ENCODE data around the gene HMCN2. TPM values are rescaled to one million over a fixed set of nuclear protein-coding genes. Genes with fewer than 3 reads are reported as not detected.

HMCN2 gene
- total RNA-seq, 1 donor from 2014 or later: not detected

- no peak for DNase-seq (ENCODE audit: low spot score)
- Mint-ChIP-seq H3K9me3 (no peaks in the 10 kb centered on the region), H3K36me3 (ENCODE audit: low read depth) (no peaks in the 10 kb centered on the region), H3K27me3 (ENCODE audit: insufficient read depth) (peaks cover 1% of the 10 kb centered on the region), H3K4me1 (ENCODE audit: low read depth) (peaks cover 5% of the 10 kb centered on the region), H3K4me3 (no peak overlapping the region), H3K27ac (no peak overlapping the region)
- intact Hi-C loops (cut with micrococcal nuclease): no loop called here
These were observed 98.3 kb downstream of the HMCN2 start for GRCh38 chr9:130363755-130364404.

- H3K27me3 Mint-ChIP-seq (ENCODE audit: insufficient read depth): peaks cover 1% of the 10 kb centered on the region
- H3K9me3 Mint-ChIP-seq: no peaks in the 10 kb centered on the region
- DNase-seq (ENCODE audit: low spot score): no peak
- no peaks in the 10 kb centered on the region for H3K36me3 Mint-ChIP-seq (ENCODE audit: low read depth)
- no peak overlapping the region for H3K4me3 Mint-ChIP-seq
- H3K4me1 Mint-ChIP-seq (ENCODE audit: low read depth): peaks cover 6% of the 10 kb centered on the region
- intact Hi-C loops (cut with micrococcal nuclease): no loop called here
- no peak overlapping the region for H3K27ac Mint-ChIP-seq
These were observed 99.2 kb downstream of the HMCN2 start for GRCh38 chr9:130364619-130365322.

- Mint-ChIP-seq H3K27ac (no peak overlapping the region), H3K9me3 (no peaks in the 10 kb centered on the region)
These were observed 99.8 kb downstream of the HMCN2 start for GRCh38 chr9:130365323-130365721.

GRCh38 chr9:130366072-130366471, 100.5 kb downstream of the HMCN2 start:
- no peaks in the 10 kb centered on the region for H3K9me3 Mint-ChIP-seq
- no peak overlapping the region for H3K27ac Mint-ChIP-seq
- DNase-seq (ENCODE audit: low spot score): no peak
- no peaks in the 10 kb centered on the region for H3K36me3 Mint-ChIP-seq (ENCODE audit: low read depth)
- no peak overlapping the region for H3K4me3 Mint-ChIP-seq
- H3K27me3 Mint-ChIP-seq (ENCODE audit: insufficient read depth): no peaks in the 10 kb centered on the region
- H3K4me1 Mint-ChIP-seq (ENCODE audit: low read depth): peaks cover 6% of the 10 kb centered on the region
- intact Hi-C loops (cut with micrococcal nuclease): no loop called here

More at GRCh38 chr9:130365323-130365721, 99.8 kb downstream of the HMCN2 start:
- Mint-ChIP-seq H3K4me3 (no peak overlapping the region), H3K36me3 (ENCODE audit: low read depth) (no peaks in the 10 kb centered on the region), H3K4me1 (ENCODE audit: low read depth) (peaks cover 6% of the 10 kb centered on the region), H3K27me3 (ENCODE audit: insufficient read depth) (no peaks in the 10 kb centered on the region)
- DNase-seq (ENCODE audit: low spot score): no peak
- intact Hi-C loops (cut with micrococcal nuclease): no loop called here

- H3K36me3 Mint-ChIP-seq (ENCODE audit: low read depth): no peaks in the 10 kb centered on the region
- H3K9me3 Mint-ChIP-seq: no peaks in the 10 kb centered on the region
- no peak overlapping the region for H3K27ac Mint-ChIP-seq
- intact Hi-C loops (cut with micrococcal nuclease): no loop called here
- no peak overlapping the region for H3K4me3 Mint-ChIP-seq
- no peak for DNase-seq (ENCODE audit: low spot score)
- H3K4me1 Mint-ChIP-seq (ENCODE audit: low read depth): peaks cover 6% of the 10 kb centered on the region
- no peaks in the 10 kb centered on the region for H3K27me3 Mint-ChIP-seq (ENCODE audit: insufficient read depth)
These were observed 101.5 kb downstream of the HMCN2 start for GRCh38 chr9:130366888-130367550.

GRCh38 chr9:130368631-130369103, 103.1 kb downstream of the HMCN2 start:
- no peaks in the 10 kb centered on the region for H3K36me3 Mint-ChIP-seq (ENCODE audit: low read depth)
- DNase-seq (ENCODE audit: low spot score): no peak
- no peak overlapping the region for H3K27ac Mint-ChIP-seq
- no peaks in the 10 kb centered on the region for H3K9me3 Mint-ChIP-seq
- no peak overlapping the region for H3K4me3 Mint-ChIP-seq
- H3K27me3 Mint-ChIP-seq (ENCODE audit: insufficient read depth): no peaks in the 10 kb centered on the region
- intact Hi-C loops (cut with micrococcal nuclease): no loop called here
- peaks cover 6% of the 10 kb centered on the region for H3K4me1 Mint-ChIP-seq (ENCODE audit: low read depth)

GRCh38 chr9:130370226-130370625, 104.7 kb downstream of the HMCN2 start:
- Mint-ChIP-seq H3K4me1 (ENCODE audit: low read depth) (peaks cover 6% of the 10 kb centered on the region), H3K9me3 (no peaks in the 10 kb centered on the region), H3K4me3 (no peak overlapping the region), H3K27ac (no peak overlapping the region), H3K27me3 (ENCODE audit: insufficient read depth) (no peaks in the 10 kb centered on the region), H3K36me3 (ENCODE audit: low read depth) (no peaks in the 10 kb centered on the region)
- intact Hi-C loops (cut with micrococcal nuclease): no loop called here
- DNase-seq (ENCODE audit: low spot score): no peak

GRCh38 chr9:130371196-130371966, 105.8 kb downstream of the HMCN2 start:
- no peak overlapping the region for H3K27ac Mint-ChIP-seq
- no peaks in the 10 kb centered on the region for H3K27me3 Mint-ChIP-seq (ENCODE audit: insufficient read depth)

GRCh38 chr9:130372057-130372456, 106.5 kb downstream of the HMCN2 start:
- H3K9me3 Mint-ChIP-seq: no peaks in the 10 kb centered on the region
- intact Hi-C loops (cut with micrococcal nuclease): no loop called here

More at GRCh38 chr9:130371196-130371966, 105.8 kb downstream of the HMCN2 start:
- H3K4me1 Mint-ChIP-seq (ENCODE audit: low read depth): peaks cover 6% of the 10 kb centered on the region
- no peaks in the 10 kb centered on the region for H3K36me3 Mint-ChIP-seq (ENCODE audit: low read depth)
- H3K4me3 Mint-ChIP-seq: no peak overlapping the region
- intact Hi-C loops (cut with micrococcal nuclease): no loop called here
- no peak for DNase-seq (ENCODE audit: low spot score)
- no peaks in the 10 kb centered on the region for H3K9me3 Mint-ChIP-seq

GRCh38 chr9:130373679-130374325, 108.2 kb downstream of the HMCN2 start:
- H3K9me3 Mint-ChIP-seq: no peaks in the 10 kb centered on the region
- H3K36me3 Mint-ChIP-seq (ENCODE audit: low read depth): no peaks in the 10 kb centered on the region
- H3K4me3 Mint-ChIP-seq: no peak overlapping the region
- intact Hi-C loops (cut with micrococcal nuclease): no loop called here
- H3K27me3 Mint-ChIP-seq (ENCODE audit: insufficient read depth): no peaks in the 10 kb centered on the region
- no peak for DNase-seq (ENCODE audit: low spot score)
- H3K27ac Mint-ChIP-seq: no peak overlapping the region
- peaks cover 1% of the 10 kb centered on the region for H3K4me1 Mint-ChIP-seq (ENCODE audit: low read depth)

More at GRCh38 chr9:130372057-130372456, 106.5 kb downstream of the HMCN2 start:
- no peaks in the 10 kb centered on the region for H3K27me3 Mint-ChIP-seq (ENCODE audit: insufficient read depth)
- no peak overlapping the region for H3K27ac Mint-ChIP-seq
- peaks cover 6% of the 10 kb centered on the region for H3K4me1 Mint-ChIP-seq (ENCODE audit: low read depth)
- no peaks in the 10 kb centered on the region for H3K36me3 Mint-ChIP-seq (ENCODE audit: low read depth)
- DNase-seq (ENCODE audit: low spot score): no peak
- H3K4me3 Mint-ChIP-seq: no peak overlapping the region

GRCh38 chr9:130377612-130378011, 112.1 kb downstream of the HMCN2 start:
- H3K4me3 Mint-ChIP-seq: no peak overlapping the region
- no peak overlapping the region for H3K27ac Mint-ChIP-seq
- no peaks in the 10 kb centered on the region for H3K27me3 Mint-ChIP-seq (ENCODE audit: insufficient read depth)
- no peaks in the 10 kb centered on the region for H3K36me3 Mint-ChIP-seq (ENCODE audit: low read depth)
- H3K4me1 Mint-ChIP-seq (ENCODE audit: low read depth): no peaks in the 10 kb centered on the region
- no peak for DNase-seq (ENCODE audit: low spot score)
- H3K9me3 Mint-ChIP-seq: no peaks in the 10 kb centered on the region
- intact Hi-C loops (cut with micrococcal nuclease): no loop called here

- no peaks in the 10 kb centered on the region for H3K36me3 Mint-ChIP-seq (ENCODE audit: low read depth)
- H3K9me3 Mint-ChIP-seq: no peaks in the 10 kb centered on the region
- H3K4me1 Mint-ChIP-seq (ENCODE audit: low read depth): no peaks in the 10 kb centered on the region
- no peak overlapping the region for H3K4me3 Mint-ChIP-seq
- intact Hi-C loops (cut with micrococcal nuclease): no loop called here
- no peaks in the 10 kb centered on the region for H3K27me3 Mint-ChIP-seq (ENCODE audit: insufficient read depth)
- no peak for DNase-seq (ENCODE audit: low spot score)
- H3K27ac Mint-ChIP-seq: no peak overlapping the region
These were observed 113.5 kb downstream of the HMCN2 start for GRCh38 chr9:130378875-130379648.

Measured in activated T-helper 1 cell treated with anti-CD3 and anti-CD28 coated beads, Interleukin-12 subunit alpha, Interleukin-12 subunit beta, Interleukin-2, Interleukin-4 antibody, amounts not matched to agents 30 ng/mL and 10 ng/mL and 1 ng/mL, durations not matched to agents 14 hours and 24 hours and 36 hours (primary cell).